NCI-H345 treated with DMSO at 0.1 percent for 48 hours (cell line): ENCODE data around the gene ZCWPW1.
"Not testable (repeated sequence)": the region's sequence is repeated elsewhere in the genome, so short reads cannot be mapped to it uniquely, and the experiment has no call there.

Experiments used
- DNase-seq: peaks from one replicate; lab custom pipeline; 2025; ENCODE audit not compliant: unreplicated experiment; lab: John Stamatoyannopoulos, UW

Gene ZCWPW1

DNA sequence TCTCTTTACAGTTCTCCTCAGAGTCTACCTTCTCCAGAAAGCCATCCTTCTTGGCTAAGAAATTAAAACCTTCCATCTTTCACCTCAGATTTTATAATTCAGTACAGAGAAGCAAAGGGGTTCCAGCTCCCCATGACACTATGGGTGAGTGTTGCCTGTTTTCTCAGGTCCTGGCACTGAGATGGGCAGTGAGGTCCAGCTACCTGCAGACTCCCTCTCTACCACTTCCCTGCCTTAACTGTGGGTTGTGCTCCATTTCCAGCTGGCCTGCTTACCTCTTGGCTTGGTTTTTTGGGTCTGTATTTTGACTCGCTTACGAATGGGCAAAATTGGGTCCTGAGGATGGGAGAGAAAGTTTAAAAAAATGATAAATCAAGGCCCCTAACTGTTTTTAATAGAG is 26.3 kb downstream of the ZCWPW1 start:
- no peak for DNase-seq

DNA sequence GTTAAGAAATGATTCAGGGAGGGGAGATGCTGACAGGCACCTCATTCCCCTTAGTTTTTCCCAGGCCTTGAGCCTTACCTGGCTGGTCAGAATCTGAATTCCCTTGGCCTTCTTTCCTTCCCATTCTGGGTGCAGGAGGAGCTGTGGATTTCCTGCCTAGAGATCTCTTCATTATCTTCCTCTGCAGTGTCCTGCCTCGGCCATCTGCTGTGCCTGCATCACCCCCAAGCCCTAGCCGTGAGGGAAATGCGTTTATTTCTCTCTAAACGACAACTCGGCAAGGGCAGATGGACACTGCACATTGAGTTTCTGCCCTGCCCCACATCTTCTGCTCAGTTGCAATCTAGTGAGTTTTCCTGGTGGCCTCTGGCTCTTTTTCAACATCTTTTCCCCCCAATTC is 26.7 kb downstream of the ZCWPW1 start:
- DNase-seq = no peak

DNA sequence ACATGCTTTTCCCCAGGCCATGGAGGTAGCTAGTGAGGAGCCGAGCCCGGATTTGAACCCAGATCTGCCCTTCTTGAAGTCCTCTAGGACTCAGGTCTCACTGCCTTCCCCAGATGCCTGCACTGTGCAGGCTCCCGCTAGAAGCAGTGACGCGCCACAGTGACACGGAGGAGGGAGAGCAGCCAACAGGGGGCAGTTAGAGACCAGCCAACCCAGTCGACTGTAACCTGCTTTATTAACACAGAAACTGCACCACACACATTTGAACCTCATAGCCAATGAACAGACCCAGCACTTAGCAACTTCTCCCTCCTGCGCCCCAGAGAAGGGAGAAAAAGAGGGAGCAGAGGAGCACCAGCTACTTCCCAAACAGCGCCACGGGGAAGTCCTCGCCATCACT is 27.8 kb downstream of the ZCWPW1 start:
- no peak for DNase-seq

DNA sequence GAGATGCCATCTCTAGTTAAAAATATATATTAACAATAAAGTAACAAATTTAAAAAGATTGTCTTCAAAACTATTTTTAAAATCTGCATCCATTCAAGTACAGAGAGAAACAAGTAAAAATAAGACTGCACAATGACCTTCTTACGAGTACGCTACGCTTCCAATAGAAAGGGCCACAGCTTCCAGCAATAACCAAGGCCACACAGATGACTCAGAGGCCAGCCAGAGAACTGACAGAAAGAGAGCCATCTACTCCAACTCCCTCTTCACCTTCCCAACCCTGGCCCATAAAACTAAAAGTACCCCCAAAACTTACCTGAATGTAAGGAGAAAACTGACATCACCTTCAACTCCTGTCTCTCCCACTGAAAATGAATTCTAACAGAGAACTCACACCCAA is 28.5 kb downstream of the ZCWPW1 start:
- DNase-seq = no peak

DNA sequence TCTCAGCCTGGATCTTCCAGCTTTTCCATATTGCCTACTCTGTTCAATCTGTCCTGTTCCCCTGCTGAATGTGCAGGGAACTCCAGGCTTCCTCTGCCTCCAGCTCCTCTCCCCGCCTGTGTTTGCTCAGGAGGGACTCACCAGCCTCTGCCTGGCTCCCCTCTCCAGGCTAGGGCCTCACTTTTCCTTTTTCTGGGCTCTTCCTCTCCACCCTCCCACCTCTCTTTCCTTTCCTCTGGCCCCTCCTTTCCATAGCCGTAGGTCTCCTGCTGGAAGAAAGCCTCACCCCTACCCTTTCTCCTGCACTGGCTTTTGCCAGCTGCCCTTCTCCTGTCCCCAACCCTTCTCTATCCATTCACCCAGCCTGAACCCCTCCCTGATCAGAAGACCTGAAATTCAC is 30.3 kb downstream of the ZCWPW1 start:
- no peak for DNase-seq

DNA sequence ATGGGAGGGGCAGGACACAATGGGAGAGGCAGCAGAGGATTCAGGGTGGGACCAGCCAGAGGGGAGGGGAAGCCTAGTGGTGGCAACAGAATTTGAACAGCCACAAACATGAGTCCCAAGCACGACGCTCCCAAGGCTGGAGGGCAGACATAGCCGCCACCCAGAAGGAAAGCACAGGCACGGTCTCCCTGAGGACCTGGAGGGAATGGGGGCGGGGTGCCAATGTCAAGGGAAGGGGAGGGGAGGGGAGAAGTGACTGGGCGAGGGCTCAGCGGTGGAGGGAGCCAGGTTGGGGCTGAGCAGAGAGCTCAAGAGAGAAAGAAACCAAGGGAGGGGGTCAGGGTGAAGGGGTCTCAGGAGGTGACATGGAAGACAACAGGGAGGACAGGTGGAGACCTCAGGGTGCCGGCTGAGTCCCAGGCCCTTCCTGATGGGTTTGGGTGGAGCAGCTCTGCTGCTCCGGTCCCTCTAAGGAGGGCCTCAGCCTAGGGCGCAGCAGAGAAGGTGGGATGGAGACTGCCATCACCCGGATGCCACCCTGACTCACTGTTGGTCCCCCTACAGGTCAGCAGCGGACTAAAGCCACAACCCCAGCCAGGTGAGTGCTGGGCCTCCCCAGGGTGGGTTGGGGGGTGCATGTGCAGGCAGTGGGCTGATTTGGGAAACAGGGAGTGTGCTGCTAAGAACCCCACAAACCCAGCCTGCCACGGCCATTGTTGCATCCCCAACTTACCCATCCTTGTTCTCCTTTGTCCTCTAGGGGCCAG is 31.0 kb downstream of the ZCWPW1 start:
- DNase-seq = no peak

DNA sequence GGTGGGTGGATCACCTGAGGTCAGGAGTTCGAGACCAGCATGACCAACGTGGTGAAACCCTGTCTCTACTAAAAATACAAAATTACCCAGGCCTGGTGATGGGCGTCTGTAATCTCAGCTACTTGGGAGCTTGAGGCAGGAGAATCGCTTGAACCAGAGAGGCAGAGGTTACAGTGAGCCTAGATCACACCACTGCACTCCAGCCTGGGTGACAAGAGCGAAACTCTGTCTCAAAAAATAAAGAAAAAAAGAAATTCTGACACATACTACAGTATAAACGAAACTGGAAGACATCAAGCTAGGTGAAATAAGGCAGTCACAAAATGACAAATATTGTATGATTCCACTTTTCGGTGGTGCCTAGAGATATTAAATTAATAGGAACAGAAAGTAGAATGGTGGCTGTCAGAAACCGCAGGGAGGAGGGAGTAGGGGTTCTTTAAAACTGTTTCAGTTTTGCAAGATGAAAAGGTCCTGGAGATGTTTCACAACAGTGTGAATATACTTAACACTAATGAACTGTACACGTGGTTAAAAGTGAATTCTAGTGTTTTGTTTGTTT is 32.0 kb downstream of the ZCWPW1 start:
- no peak for DNase-seq

DNA sequence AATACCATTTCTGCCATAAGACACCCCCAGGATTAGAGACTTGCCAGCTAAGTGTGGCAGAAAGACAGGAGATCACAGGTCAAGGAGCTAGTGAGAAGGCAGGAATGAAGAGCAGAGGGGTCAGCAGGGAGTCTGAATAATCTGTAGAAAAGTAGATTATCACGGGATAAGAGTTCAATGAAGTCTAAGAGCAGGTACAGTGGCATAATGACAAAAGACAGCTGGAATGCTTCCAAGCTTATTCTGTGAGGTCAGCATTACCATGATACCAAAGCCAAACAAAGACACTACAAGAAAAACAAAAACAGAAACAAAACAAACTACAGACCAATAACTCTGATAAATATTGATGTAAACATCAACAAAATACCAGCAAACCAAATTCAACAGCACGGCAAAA is 34.4 kb downstream of the ZCWPW1 start:
- no peak for DNase-seq

DNA sequence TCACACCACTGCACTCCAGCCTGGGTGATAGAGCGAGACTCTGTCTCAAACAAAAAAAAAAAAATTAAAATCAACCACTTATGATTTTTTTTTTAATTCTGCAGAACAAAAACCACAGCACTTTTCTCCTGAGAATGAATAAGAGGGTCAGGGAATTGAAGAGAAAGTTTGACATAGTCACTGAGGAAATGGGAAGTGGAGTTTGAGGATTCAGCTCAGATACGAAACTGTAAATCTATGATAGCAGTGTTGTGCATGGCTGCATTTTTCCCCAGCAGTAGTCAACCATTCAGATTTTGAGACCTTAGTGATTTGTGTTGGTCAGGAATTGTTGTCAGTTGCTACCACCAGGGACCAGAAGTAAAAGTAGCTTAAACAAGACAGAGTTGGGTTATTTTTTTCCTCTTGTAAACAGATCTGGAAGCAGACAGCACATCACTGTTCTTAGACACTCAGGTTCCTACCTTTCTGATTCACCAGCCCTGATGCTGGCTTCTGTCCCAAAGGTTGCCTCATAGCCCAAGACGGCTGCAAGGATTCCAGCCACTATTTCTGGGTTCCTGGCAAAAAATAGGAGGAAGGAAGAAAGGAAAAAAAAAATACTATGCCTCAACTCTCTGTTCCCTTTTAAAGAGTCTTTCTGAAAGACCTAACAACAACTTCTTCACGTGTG is 35.1 kb downstream of the ZCWPW1 start:
- no peak for DNase-seq

DNA sequence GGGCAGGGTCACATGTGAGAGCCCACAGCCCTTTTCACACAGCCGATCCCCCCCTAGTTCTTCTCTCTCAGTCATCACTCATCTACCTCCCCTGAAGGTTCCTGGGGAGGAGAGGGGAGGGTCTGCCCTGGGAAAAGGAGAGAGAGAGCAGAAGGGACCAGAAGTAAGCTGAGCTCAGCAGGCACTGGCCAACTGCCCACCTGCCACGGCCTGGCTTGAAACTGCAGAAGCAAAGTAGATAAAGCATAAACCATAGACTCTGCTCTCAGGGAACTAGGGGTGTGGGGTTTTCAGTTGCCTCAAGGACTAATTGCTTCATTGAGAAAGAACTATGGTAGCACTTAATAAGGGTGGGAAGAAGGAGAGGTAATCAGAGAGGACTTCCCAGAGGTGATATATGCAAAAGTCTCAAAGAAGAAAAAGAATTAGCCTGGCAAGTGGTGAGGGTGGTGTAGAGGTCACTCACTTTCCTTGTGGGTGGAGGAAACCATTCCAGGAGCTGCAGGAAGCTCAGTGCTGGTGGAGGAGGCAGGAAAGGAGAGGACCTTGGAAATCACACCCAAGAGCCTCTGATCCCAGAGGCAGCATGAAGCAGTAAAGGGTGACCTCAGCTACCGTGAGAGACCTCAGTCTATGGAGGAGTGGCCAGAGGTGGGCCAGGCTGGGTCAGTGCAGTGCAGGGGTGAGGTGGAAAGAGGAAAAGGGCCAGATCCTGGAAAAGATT is 38.1 kb downstream of the ZCWPW1 start:
- no peak for DNase-seq

DNA sequence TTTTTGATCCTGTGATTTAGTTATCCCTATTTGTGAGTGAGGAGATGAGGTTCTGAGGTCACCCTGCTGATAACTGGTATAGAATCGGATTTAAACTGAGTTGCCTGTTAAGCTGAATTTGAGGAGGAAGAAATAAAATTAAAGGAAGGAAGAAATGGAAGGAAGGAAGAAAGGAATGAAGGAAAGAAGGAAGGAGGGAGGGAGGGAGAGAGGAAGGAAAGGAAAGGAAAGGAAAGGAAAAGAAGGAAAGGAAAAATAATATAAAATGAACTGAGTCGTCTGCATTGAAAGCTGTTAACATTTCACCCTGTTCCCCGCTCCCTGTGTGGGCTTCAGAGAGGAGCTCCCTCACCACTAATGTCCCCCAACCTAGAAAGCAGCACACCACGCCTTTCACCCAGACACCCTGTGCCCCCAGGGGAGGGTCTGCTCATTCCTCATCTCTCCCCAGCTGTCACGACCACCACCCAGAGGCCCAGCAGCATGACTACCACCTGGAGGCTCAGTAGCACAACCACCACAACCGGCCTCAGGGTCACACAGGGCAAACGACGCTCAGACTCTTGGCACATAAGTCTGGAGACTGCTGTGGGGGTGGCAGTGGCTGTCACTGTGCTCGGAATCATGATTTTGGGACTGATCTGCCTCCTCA is 38.9 kb downstream of the ZCWPW1 start:
- DNase-seq = no peak

DNA sequence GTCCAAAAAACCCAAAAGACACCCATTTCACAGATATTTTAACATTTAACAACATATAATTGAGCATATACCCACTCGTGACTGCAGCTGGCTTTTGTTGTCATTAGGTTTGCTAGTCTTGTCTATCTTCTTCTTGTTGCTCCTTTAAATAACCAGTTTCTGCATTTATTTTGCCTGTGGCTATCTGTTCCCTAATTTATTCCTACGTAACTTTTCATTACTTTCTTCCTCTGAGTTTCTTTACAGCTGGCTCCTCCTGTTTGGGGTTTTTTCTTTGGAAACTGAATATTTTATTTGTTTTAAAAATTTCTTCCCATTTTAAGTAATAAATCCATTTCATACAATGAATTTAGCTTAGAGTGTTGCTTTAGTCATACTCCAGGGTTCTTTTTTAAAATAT is 40.8 kb downstream of the ZCWPW1 start:
- DNase-seq = no peak

DNA sequence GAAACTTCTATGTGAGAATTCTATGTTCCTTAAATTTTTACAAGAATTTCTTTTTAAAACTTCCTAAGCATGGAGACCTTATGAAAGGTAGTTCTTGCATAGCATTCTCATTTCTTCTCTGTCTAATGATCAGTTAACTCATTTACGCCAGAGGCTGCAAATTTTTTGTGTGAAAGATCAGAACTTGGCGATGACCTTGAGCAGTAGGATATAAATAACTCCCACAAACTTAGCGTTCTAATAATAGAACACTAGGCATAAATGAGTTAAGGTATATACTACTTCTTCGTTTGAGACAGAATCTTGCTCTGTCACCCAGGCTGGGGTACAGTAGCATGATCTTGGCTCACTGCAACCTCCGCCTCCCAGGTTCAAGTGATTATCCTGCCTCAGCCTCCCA is 41.6 kb downstream of the ZCWPW1 start:
- no peak for DNase-seq

DNA sequence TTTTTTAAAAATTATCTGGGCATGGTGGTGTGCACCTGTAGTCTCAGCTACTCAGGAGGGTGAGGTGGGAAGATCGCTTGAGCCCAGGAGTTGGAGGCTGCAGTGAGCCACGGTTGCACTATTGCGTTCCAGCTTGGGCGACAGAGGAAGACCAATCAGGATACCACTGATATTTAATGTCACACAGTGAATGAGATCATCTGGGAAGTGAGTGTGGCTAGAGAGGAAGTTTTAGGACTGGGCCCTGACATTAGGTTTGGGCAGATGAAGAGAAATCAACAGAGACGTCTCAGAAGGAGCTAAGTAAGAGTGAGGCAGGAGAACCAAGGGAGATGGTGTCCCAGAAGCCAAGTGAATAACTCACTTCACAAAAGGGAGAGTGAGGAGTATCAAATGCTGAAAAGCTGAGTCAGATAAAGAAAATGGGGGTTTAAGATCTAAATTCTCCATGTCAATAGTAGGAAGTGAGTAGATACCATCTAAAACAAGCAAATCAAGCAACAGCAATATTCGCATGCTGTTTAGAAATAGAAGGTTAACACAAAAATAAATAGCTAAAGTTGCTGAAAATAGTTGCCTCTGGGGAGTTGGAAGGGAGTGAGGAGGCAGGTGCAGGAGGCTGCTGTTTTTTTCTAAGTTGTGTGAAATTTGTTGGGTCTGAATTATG is 43.7 kb downstream of the ZCWPW1 start:
- DNase-seq = no peak

DNA sequence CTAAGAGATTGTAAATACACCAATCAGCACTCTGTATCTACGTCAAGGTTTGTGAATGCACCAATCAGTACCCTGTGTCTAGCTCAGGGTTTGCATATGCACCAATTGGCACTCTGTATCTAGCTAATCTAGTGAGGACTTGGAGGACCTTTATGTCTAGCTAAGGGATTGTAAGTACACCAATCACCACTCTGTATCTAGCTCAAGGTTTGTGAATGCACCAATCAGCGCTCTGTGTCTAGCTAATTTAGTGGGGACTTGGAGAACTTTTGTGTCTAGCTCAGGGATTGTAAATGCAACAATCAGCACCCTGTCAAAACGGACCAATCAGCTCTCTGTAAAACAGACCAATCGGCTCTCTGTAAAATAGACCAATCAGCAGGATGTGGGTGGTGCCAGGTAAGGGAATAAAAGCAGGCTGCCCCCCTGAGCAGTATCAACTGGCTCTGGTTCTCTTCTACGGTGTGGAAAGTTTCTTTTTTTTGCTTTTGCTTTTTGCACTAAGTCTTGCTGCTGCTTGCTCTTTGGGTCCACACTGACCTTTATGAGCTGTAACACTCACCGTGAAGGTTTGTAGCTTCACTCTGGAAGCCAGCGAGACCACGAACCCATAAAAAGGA is 46.2 kb downstream of the ZCWPW1 start:
- not testable (repeated sequence) for DNase-seq

DNA sequence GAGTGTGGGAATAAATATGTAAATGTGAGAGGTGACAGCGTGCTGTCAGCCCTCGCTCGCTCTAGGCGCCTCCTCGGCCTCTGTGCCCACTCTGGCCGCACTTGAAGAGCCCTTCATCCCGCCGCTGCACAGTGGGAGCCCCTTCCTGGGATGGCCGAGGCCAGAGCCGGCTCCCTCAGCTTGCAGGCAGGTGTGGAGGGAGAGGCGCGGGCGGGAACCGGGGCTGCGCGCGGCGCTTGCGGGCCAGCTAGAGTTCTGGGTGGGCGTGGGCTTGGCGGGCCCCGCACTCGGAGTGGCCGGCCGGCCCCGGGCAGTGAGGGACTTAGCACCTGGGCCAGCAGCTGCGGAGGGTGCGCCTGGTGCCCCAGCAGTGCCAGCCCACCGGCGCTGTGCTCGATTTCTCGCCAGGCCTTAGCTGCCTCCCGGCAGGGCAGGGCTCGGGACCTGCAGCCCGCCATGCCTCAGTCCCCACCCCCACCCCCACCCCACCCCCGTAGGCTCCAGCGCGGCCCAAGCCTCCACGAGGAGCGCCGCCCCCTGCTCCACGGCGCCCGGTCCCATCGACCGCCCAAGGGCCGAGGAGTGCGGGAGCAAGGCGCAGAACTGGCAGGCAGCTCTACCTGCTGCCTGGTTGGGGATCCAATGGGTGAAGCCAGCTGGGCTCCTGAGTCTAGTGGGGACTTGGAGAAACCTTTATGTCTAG is 46.8 kb downstream of the ZCWPW1 start:
- not testable (repeated sequence) for DNase-seq

DNA sequence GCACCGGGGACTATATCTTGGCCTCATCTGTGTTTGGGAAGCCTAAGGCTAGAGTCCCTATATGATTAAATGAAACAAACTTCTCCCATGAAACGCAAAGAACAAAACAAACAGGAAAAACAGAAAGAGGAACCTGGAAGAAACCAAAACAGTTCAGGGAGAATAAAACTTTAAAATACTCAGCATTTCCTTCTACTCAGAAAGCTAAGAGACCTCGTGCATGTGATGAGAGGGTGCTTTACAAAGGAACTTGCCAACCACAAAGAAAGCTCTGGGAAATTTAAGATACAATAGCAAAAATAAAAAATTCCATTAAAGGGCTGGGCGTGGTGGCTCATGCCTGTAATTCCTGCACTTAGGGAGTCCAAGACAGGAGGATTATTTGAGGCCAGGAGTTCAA is 48.3 kb downstream of the ZCWPW1 start:
- no peak for DNase-seq

DNA sequence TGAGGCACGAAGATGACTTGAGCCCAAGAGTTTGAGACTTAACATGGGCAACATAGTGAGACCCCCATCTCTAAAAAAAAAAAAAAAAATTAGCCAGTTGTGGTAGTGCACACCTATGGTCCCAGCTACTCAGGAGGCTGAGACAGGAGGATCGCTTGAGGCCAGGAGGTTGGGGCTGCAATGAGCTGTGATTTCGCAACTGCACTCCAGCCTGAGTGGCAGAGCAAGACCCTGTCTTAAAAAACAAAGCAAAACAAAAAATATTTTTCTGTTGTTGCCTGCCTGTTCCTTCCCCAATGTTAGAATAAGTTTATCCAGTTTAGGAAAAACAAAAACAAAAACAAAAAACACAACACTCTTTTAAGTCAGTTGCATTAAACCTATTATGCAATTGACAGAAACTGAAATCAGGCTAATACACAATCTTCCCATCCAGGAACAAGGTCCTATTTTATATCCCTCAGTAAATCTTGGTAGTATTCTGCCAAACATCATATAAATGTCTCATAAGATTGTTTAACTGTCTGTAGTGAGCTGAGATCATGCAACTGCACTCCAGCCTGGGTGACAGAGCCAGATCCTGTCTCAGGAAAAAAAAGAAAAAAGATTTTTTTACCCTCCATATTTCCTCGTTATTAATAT is 50.3 kb downstream of the ZCWPW1 start:
- no peak for DNase-seq

DNA sequence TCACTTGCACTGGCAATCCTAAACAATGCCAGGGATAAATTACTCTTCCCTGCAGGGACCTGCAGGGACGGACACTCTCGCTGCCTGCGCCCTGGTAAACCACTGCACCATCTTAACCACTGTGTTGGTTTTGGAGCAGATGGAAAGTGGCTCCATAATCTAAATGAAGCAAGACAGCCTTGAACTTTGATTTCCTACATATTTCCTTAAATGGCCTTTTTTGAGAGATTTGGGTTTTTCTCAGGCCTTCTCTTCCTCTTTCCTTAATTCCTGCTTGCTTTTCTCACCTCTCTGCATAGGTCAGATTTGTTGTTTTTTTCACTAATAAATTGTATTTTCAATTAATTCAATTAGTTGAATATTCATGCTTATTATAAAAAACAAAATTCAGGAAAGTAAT is 52.4 kb downstream of the ZCWPW1 start:
- DNase-seq = no peak
